ENCODE measurements around the gene FILIP1.

Gene FILIP1

DNA sequence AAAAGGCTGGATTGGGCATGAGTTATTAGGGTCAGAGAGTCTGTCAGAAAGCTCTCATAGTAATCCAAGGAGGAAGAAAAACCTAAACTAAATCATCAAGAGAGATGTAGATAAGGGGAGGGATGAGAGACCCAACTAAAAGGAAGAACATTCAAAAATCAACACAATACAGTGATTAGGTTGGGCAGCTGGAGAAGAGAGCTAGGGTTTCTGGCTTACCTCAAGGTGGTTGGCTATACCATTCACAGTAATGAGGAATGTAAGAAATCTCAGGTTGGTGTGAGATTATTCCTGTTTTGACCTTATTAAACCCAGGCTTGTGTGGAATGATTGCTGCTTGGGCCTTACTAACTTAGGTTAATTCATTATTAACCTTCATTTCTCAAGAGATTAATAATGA is 243.8 kb downstream of the FILIP1 start:
- DNase-seq: no peak

DNA sequence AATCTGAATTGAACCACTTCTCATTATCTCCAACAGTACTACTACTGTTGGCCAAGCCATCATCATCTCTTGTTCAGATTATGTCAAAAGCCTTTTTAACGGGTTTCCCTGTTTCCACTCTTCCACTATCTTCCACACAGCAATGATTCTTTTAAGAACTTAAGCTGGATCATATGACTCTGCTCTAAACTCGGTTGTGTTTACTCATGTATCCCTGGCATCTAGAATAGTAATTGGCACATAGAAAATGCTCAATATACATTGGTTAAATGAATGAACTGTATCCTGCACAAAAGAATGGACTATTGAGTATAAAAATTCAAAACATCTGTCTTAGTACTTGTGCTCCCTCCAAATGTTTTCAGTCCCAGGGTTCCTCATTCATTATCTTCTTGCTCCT is 247.2 kb downstream of the FILIP1 start:
- no peak for DNase-seq

DNA sequence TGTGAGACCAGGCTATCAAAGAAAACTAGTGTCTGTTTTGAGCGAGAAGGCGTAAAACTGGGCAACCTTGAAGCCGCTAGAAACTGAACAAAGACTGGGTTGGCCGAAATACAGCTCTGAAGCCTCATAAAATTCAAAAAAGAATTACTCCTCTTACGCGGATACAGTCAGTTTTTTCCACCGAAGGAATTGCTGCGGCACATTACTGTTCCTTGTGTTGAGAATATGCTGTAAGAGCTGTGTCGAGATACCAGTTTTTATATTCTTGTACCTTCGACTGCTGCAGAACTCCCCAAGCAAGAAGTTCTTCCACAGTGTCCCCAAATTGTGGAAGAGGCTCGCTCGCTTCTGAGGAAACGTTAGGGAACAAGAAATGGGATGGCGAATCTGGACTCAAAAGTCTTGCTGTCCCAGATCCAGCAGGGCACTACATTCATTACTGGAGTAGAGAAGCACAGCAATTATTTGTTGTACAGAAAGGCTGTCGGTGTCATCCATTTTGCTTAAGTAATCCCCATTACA is 249.5 kb downstream of the FILIP1 start:
- no peak for DNase-seq

DNA sequence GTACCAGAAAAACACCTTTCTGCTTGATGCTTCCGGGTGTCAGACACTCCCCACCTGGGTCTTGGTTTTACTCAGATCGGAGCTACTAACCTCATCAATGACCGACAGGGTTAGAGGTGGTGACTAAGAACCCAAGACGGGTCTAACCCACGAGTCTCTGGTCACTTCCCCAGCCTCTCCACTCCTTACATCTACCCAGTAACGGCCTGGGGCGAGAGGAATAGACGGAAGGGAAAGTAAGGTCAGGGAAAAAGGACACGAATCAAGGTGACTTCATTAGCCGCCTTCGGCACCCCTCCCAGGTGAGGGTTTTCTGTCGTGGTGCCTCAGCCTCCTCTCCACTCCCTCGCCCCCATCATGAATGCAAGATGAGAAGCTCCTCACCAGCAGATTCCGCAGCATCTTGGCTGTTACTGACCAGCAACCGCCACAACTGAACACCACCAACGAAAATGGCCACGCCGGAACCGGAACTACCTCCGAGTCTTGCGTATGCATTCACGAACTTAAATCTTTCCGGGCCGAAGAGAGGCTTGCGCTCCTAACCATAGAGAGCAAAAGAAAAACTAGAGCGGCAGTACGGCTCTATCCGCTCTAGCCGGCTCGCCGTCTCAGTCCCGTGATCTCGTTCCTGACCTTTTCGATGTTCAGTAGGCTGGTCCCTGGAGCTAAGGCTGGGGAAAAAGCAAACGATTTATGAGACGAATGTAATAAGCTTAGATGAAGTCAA is 250.1 kb downstream of the FILIP1 start, which contains the start of gene COX7A2:
TSS of gene COX7A2 (minus strand) at position 469 of the 730 bp plus-strand sequence. CDS start at position 402, 67 bp downstream.
- DNase-seq: peak; percentile 83
